NCI-H2107 treated with DMSO at 0.1 percent for 48 hours (cell line): ENCODE data around the gene NEDD9.

Experiments
- DNase-seq: peaks from one replicate; lab custom pipeline; 2025; ENCODE audit not compliant: unreplicated experiment; lab: John Stamatoyannopoulos, UW

The NEDD9 gene

GRCh38 chr6:11260249-11261038 is 28.0 kb upstream of the NEDD9 start:
- DNase-seq = no peak

GRCh38 chr6:11258260-11259237 is 26.1 kb upstream of the NEDD9 start:
- DNase-seq = no peak

- DNase-seq = no peak
Observed at GRCh38 chr6:11255610-11256009, 23.1 kb upstream of the NEDD9 start.

- no peak for DNase-seq
Observed at GRCh38 chr6:11253594-11253993, 21.1 kb upstream of the NEDD9 start.

GRCh38 chr6:11251553-11252360 is 19.3 kb upstream of the NEDD9 start:
- no peak for DNase-seq

GRCh38 chr6:11250108-11250507 is 17.6 kb upstream of the NEDD9 start:
- DNase-seq = no peak

- DNase-seq = no peak
Observed at GRCh38 chr6:11248974-11249761, 16.7 kb upstream of the NEDD9 start.

- no peak for DNase-seq
Observed at GRCh38 chr6:11246722-11247121, 14.3 kb upstream of the NEDD9 start.

- no peak for DNase-seq
Observed at GRCh38 chr6:11245381-11246256, 13.2 kb upstream of the NEDD9 start.

GRCh38 chr6:11244387-11245126 is 12.1 kb upstream of the NEDD9 start:
- DNase-seq = no peak

- no peak for DNase-seq
Observed at GRCh38 chr6:11243861-11244260, 11.4 kb upstream of the NEDD9 start.

GRCh38 chr6:11242711-11243110 is 10.2 kb upstream of the NEDD9 start:
- DNase-seq = no peak

GRCh38 chr6:11241793-11242201 is 9.3 kb upstream of the NEDD9 start:
- DNase-seq = no peak

- no peak for DNase-seq
Observed at GRCh38 chr6:11241154-11241792, 8.8 kb upstream of the NEDD9 start.

GRCh38 chr6:11237956-11238355 is 5.5 kb upstream of the NEDD9 start:
- DNase-seq = no peak

- no peak for DNase-seq
Observed at GRCh38 chr6:11237428-11237827, 5.0 kb upstream of the NEDD9 start.

GRCh38 chr6:11236915-11237314 is 4.4 kb upstream of the NEDD9 start:
- DNase-seq = no peak

- no peak for DNase-seq
Observed at GRCh38 chr6:11236076-11236750, 3.7 kb upstream of the NEDD9 start.
